GM19193 (cell line): Measurements from ENCODE around the gene PCCA.

ENCODE experiments used
- POLR2A ChIP-seq: IDR thresholded peaks from 4 replicates; pipeline ENCODE4 v1.6.1; 2011; ENCODE audit not compliant: insufficient read depth, insufficient read length; ENCODE audit errors: extremely low read depth

PCCA gene

DNA sequence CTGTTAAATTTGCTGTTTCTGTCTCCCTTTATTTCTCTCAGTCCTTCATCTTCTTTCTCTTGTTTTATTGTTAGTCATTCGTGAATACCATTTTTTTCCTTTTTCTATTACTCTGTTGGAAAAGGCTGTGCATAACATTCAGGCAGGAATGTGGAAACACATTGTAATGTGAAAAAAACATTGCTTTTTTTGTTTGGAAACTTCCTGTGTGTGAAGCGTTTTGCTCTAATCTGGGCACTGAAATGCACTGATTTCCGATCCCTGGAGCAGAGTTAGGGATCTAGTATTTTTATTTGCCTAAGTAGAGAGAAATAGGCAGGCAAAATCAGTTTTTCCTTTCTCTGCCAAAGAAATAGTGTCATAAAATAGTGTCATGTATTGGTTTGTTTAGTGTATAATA is 155.5 kb downstream of the PCCA start:
- TF ChIP-seq POLR2A: no peak

DNA sequence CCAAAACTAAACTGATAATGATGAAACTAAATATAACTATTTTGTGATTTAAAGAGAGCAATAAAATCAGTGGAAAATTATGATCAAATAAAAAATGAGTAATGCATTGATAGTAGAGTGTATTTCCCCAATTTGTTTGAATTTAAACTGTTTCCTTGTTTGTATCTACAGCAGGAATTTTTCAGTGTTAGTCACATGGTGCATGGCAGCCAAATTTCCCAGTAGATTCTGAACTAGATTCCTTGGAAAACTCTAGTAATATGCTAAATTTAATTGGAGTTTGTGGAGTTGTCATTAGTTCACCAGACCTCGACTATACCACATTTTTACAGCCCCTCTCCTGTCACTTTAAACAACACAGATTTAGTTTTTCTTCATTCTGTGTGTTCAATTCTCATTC is 156.2 kb downstream of the PCCA start:
- TF ChIP-seq POLR2A: no peak

DNA sequence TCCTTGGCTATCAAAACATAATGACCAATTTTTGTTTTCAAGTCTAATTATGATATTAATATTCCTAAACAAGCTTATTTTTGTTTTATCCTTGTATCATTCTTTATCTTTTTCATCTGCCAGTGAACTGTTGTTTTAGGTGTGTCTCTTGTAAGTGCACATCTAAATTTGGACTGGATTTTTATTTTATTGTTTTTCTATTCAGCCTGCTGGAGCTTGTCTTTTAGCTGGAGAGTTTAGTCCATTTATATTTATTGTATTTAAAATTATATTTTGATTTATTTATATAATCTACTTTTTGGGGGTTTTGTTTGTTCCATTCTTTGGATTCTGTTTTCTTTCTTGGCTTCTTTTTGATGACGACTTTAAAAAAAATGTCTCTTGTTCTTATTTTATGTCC is 159.0 kb downstream of the PCCA start:
- TF ChIP-seq POLR2A: no peak

DNA sequence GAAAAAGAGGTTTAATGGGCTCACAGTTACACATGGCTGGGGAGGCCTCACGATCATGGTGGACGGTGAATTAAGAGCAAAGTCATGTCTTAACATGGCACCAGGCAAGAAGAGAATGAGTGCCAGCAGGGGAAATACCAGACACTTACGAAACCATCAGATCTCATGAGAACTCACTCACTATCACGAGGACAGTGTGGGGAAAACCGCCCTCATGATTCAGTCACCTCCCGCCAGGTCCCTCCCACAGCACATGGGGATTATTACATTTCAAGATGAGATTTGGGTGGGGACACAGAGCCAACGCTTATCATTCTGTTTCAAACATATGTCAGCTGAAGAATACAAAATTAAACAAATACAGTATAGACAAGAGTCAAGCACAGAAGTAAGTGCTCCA is 165.1 kb downstream of the PCCA start:
- no peak for TF ChIP-seq POLR2A

DNA sequence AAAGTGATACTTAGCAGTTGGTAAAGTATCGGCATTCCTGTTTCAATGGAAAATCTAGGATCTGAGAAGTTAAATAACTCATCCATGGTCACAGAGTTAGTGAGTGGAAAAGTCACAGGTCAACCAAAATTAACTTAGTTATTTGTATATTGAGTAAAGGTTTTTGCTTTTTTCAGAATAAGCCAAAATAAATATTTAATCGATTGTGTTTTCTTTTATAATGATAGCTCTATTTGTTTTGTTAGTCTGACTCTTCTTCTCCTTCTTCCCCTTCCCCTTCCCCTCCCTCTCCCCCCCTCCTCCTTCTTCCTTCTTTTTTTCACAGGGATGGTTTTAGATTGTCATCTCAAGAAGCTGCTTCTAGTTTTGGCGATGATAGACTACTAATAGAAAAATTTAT is 173.5 kb downstream of the PCCA start:
- no peak for TF ChIP-seq POLR2A

DNA sequence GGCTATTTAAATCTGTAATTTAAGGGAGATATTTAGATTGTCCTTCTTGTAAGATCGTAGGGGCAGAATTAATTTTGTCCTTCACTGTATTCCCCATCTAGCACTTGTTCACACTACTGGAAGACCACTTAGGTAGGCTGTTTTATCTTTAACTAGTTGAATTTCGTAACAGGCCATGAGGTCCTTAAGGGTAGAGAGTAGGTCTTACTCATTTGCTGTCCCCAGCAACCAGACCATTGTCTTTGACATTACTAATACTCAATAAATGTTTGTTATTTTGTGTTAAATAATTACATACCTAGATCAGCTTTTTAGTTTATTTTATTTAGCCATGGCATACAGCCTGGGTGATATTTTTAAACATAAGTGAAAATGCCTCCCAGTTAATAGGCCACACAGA is 177.1 kb downstream of the PCCA start:
- TF ChIP-seq POLR2A: no peak

DNA sequence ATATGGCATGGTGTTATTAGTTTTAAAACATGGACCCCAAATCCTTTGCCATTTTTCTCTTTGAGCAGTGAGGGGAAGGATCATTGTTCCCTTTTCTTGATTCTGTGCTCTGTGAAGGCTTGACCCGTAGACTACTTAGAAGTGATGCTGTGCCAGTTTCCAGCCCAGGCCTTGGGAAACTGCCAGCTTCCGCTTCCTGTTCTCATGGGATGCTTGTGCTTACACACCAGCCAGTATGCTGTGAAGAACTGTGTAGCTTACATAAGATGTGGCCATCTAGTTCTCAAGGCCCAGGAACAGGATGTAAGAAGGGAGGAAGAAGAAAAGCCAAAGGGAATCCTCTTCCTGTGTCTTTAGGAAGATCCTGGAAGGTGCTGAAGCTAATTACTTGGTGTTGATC is 180.9 kb downstream of the PCCA start:
- no peak for TF ChIP-seq POLR2A

DNA sequence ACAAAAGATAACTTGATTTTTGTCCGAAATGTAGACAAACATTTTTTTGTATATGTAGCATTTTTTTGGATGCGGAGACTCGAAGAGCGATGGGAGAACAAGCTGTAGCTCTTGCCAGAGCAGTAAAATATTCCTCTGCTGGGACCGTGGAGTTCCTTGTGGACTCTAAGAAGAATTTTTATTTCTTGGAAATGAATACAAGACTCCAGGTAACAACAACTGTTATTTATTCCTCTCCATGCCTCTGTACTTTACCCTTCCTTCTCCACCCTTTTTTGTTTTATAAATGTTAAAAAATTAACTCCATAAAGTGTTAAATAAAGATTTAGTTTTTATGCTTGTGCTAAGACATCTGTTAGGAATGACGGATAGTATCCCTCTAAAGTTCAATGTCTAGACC is 184.2 kb downstream of the PCCA start:
- TF ChIP-seq POLR2A: no peak

DNA sequence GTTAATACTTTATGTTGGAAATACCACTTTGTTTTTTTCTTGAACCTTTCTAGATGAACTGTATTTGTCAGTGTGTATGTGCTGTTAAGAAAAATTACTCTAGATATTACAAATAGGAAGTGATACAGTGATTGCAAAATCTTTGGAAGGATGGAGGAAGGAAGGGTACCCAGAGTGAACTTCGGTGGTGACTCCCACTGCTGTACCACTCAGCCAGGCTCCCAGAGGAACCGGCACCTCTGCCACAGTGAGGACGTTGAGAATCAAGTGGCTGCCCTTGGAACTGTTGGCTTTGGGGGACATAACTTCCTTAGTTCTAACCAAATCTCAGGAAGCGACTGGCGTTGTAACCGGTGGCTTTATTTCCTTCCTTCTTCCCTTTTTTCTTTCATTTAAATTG is 184.7 kb downstream of the PCCA start:
- TF ChIP-seq POLR2A: no peak

DNA sequence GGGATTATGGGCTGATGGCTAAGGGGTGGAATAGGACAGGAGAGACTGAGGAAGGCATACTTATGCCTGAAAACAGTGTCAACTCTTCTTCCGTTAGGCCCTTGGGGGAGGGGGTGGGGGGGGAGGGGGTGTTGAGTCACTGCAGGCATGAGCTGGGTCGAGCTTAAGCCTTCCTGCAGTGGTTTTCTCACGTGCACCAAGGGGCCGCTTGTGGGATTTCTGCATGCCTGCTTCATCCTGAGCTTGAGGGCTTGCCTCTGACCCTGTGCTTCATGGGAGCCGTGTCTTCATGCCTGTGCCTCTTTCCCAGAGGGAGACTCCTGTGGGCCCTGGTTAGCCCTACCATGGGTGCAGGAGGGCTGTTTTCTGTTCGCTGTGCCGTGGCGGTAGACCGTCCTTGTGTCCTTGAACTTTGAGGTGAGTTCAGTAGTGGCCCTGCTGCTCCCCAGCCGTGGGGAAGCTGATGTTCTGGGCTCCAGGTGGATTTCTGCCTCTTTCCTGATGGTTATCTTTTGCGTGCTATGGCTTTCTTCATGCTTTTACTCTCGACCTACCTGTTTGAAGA is 186.1 kb downstream of the PCCA start:
- no peak for TF ChIP-seq POLR2A

DNA sequence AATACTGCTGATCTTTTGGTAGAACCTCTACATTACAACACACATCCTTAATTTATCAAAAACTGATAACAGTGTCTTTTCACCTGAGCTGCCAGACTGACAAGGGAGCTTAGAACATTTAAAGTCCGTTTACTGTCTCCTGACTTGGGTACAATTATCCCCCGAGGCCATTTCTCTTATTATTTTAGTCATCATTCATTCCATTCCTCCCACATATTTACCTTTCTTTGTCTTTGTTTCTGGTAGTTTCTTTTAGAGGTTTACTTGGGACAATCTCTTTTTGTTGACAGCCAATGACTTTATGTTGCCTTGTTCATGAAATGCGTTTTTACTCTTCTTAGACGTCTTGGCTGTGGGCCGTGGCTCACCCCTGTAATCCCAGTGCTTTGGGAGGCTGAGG is 186.9 kb downstream of the PCCA start:
- TF ChIP-seq POLR2A: no peak

DNA sequence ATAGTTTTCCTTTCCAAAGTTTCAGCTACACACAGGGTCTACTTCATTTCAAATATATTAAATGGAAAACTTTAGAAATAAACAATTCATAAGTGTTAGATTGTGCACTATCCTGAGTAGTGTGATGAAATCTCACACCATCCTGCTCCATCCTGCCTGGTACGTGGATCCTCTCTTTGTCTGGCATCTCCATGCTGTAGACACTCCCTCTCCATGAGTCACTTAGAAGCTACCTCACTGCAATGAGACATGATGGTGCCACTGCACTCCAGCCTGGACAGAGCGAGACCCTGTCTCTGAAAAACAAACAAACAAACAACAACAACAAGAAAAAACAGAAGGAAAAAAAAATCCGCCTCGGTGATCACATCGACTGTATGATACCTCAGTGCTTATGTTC is 191.8 kb downstream of the PCCA start:
- no peak for TF ChIP-seq POLR2A

DNA sequence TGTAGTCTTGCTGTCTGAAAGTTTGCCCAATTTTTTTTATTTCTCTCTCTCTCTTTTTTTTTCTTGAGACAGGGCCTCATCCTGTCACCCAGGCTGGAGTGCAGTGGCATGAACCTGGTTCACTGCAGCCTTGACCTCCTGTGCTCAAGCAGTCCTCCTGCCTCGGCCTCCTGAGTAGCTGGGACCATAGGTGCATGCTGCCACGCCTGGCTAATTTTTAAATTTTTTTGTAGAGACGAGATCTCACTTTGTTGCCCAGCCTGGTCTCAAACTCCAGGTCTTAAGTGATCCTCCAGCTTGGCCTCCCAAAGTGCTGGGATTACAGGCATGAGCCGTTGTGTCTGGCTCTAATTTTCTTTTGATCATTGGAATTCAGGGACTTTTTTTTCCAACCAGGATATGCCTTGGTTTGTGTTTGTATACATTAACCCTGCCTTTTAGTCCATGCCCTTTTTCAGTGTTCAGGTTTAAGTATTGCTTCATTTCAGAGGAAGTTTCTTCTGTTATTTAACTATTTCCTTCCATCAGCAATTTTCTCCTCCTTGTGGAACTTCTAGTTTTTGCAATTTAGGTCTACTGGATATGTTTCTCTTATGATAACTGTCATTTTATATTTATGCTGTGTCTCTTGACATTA is 201.4 kb downstream of the PCCA start:
- no peak for TF ChIP-seq POLR2A

DNA sequence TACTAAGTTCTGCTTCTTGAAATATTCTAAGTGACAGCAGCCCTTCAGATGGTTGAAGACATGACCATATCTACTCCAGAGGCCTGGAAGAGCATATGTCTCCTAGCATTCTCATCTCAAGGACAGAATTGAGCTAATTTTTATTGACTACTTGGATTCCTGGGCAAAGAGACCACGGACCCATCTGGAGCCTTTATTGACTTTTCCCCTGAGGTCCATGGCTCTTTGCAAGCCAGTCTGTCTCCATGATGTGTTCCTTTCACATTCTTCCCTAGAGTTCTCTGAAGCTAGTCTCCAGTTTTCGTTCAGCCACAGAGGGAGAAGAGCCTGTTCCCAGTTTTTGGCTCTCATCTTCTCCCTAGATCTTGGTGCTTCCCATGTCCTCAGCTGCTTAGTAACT is 202.7 kb downstream of the PCCA start:
- TF ChIP-seq POLR2A: no peak

DNA sequence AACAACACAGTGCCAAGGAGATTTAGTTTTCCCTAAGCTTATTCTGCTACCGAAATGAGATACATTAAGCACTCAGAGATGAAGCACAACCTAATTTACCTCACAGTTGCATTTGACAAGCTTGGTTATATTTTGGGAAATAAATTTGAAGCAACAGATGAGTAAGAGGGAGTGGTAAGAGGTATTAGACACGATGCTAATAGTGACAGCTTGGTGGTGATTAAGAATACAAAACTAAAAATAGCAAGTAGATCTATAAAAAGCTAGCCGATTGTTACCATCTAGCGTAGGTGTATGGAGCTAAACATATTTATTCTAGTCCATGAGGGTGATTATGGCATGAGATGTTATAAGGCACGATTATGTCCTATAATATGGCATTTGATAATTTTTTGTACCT is 208.5 kb downstream of the PCCA start:
- no peak for TF ChIP-seq POLR2A

DNA sequence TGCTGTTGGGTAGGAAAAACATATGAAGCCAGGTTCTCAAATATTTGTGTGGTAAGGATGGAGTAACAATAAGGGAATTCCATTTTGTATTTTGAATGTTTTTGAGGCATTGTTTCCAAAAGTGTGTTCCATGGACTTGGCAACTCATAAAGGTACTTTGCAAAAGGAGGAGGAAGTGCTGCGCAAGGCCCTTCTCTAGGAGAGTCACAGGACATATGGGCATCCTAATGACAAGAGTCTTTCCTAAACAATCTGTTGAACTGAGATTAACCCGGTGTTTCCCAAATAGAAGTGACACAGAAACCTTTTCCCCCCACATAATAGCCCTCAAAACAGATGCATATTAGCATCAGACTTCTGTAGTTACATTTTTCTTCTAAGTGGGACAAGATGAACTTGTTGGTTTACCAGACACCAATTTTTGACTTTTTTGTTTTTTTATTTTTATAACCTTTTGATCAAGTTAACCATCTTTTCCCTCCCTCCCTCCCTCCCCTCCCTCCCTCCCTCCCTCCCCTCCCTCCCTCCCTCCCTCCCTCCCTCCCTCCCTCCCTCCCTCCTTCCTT is 209.3 kb downstream of the PCCA start:
- no peak for TF ChIP-seq POLR2A

DNA sequence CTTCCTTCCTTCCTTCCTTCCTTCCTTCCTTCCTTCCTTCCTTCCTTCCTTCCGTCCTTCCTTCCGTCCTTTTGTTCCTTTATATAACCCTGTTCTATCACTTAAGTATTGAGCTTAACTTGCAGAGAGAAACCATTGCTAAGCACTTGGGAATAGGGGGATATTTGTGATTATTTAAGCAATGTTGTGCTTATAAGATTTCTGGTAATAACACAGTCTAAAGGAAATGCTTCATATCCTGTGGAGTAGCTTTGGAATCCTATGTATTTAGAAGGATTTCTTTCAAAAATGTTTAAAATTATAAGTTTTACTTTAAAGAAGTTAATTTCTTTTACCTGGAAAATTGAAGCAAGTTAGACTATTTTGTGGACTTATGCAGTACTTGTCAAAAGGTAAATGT is 209.8 kb downstream of the PCCA start:
- TF ChIP-seq POLR2A: no peak
